ENCODE data around the gene TSPAN11. TPM values are rescaled to one million over a fixed set of nuclear protein-coding genes. Genes with fewer than 3 reads are reported as not detected.

Gene TSPAN11
- total and polyA plus RNA-seq, 2 of the 4 experiments (the other 2 are of a cell fraction): 0.18 to 0.26 TPM

- peaks cover 10% of the 10 kb centered on the region for H3K27me3 ChIP-seq (ENCODE audit: control insufficient read depth, insufficient read depth, low read length)
These were observed 109.6 kb downstream of the TSPAN11 start for GRCh38 chr12:31035967-31036665.

More at GRCh38 chr12:31035967-31036665, 109.6 kb downstream of the TSPAN11 start:
- H4K8ac ChIP-seq (ENCODE audit: low read depth in 2 of 2, low read length in 2 of 2): no peak overlapping the region
- H2BK5ac ChIP-seq (ENCODE audit: low read depth, low read length, poor library complexity, severe bottlenecking): no peak overlapping the region
- H3K56ac ChIP-seq (ENCODE audit: extremely low read depth, insufficient read depth, low read length): no peak overlapping the region
- no peak overlapping the region for H2BK20ac ChIP-seq (ENCODE audit: low read depth, low read length)
- H3K18ac ChIP-seq (ENCODE audit: low read depth, low read length): no peak overlapping the region
- no peak overlapping the region for H3K23ac ChIP-seq (ENCODE audit: low read depth, low read length)
- H3K14ac ChIP-seq (replicated peaks; ENCODE audit: low read depth, low read length): no peak overlapping the region
- ChIA-PET POLR2A (ENCODE audit: unreplicated experiment) (no interaction called here), CTCF (interaction anchor here (0.8 kb wide), 1 partner anchor 10 kb away, joined by 4 read pairs; no protein-coding TSS in a partner anchor)
- in situ Hi-C loops (cut with MboI; ENCODE audit: low sequenced_read_pairs) (no loop called here), intact Hi-C loops (cut with micrococcal nuclease) (no loop called here), dilution Hi-C loops (cut with HindIII; ENCODE audit: low sequenced_read_pairs, unreplicated experiment) (no loop called here)
- TF ChIP-seq RFX5 (IDR thresholded peaks at IDR 0.05; ENCODE audit: low read depth, low read length) (no peak), NFE2L2 (IDR thresholded peaks at IDR 0.05; ENCODE audit: low read depth, low read length) (no peak), SMC3 (IDR thresholded peaks at IDR 0.05; ENCODE audit: low read depth, low read length) (no peak), FOS (IDR thresholded peaks at IDR 0.05; ENCODE audit: low read depth, low read length) (no peak)
- H3K4me3 ChIP-seq (ENCODE audit: insufficient read depth, low read depth, low read length): no peak overlapping the region
- H3K36me3 ChIP-seq (ENCODE audit: control insufficient read depth, insufficient read depth, low read length): no peaks in the 10 kb centered on the region
- no peak overlapping the region for H3K4me2 ChIP-seq (ENCODE audit: low read depth, low read length)
- H3K79me1 ChIP-seq (ENCODE audit: low read depth in 1 of 2, low read length in 2 of 2): no peaks in the 10 kb centered on the region
- no peaks in the 10 kb centered on the region for H3K9me3 ChIP-seq (ENCODE audit: control insufficient read depth, insufficient read depth, low read length)
- peak; percentile 73 for ATAC-seq (ENCODE audit: low read depth)
- peaks cover 3% of the 10 kb centered on the region; the same call in 1 of the 2 replicates for H3K4me1 ChIP-seq (ENCODE audit: control insufficient read depth, insufficient read depth, low read length)
- DNase-seq: peak; percentile 18
- no peak overlapping the region for H2AFZ ChIP-seq (replicated peaks; ENCODE audit: low read length, poor library complexity)
- WGBS, 2 experiments (ENCODE audit: extremely low coverage in 2 of 2, insufficient read length in 1 of 2): no CpG with 5 or more reads among the region's 4 CpGs
- H4K91ac ChIP-seq (ENCODE audit: insufficient read depth, low read depth, low read length): no peak overlapping the region
- no peak overlapping the region for H3K9ac ChIP-seq (ENCODE audit: low read depth, low read length)
- no TSS peak for BruUV-seq (replicated peaks)
- H4K20me1 ChIP-seq (ENCODE audit: insufficient read depth, low read length): no peaks in the 10 kb centered on the region
- no peak overlapping the region for H3K27ac ChIP-seq (ENCODE audit: insufficient read depth, low read length)
- H2BK15ac ChIP-seq (ENCODE audit: low read depth, low read length): no peak overlapping the region
- H3K4ac ChIP-seq (ENCODE audit: low read depth, low read length): no peak overlapping the region
- no peak overlapping the region for H4K5ac ChIP-seq (ENCODE audit: low read depth, low read length)
- no peak overlapping the region for H2AK5ac ChIP-seq (ENCODE audit: low read depth, low read length)
- no peaks in the 10 kb centered on the region for H3K9me1 ChIP-seq (ENCODE audit: insufficient read depth, low read length)
- no peak overlapping the region for H2AK9ac ChIP-seq (replicated peaks; ENCODE audit: low read depth, low read length, poor library complexity)
- H2BK120ac ChIP-seq (ENCODE audit: low read depth, low read length): no peak overlapping the region

All from IMR-90 (cell line).